Pons (tissue), 1 donor: Measurements from ENCODE around the gene PGP.
"Not testable (repeated sequence)": the region's sequence is repeated elsewhere in the genome, so short reads cannot be mapped to it uniquely, and the experiment has no call there.

Source experiments
- DNase-seq: peaks from one replicate; pipeline ENCODE4 v3.0.0-alpha.2; 2016; ENCODE audit warnings: low spot score

The PGP gene

GRCh38 chr16:2216330-2216729, 1.7 kb upstream of the PGP start:
- DNase-seq, result no peak

- no peak for DNase-seq
These were observed 572 bp downstream of the PGP start for GRCh38 chr16:2213817-2214718.

GRCh38 chr16:2212362-2213324, 2.0 kb downstream of the PGP start:
- no peak for DNase-seq

- no peak for DNase-seq
These were observed 2.7 kb downstream of the PGP start for GRCh38 chr16:2211923-2212347.

GRCh38 chr16:2210386-2211365, 4.0 kb downstream of the PGP start, which contains the start of gene BRICD5:
Gene BRICD5 (minus strand): TSS chr16:2210863. CDS start chr16:2210833, 30 bp downstream.
- no peak for DNase-seq

GRCh38 chr16:2210009-2210332, 4.7 kb downstream of the PGP start:
- DNase-seq, result no peak

GRCh38 chr16:2209258-2210008, 5.2 kb downstream of the PGP start:
- no peak for DNase-seq

GRCh38 chr16:2208772-2209171, 5.9 kb downstream of the PGP start:
- DNase-seq, result no peak

GRCh38 chr16:2208308-2208707, 6.3 kb downstream of the PGP start:
- no peak for DNase-seq

GRCh38 chr16:2207872-2208271, 6.8 kb downstream of the PGP start:
- no peak for DNase-seq

GRCh38 chr16:2206780-2207433, 7.7 kb downstream of the PGP start:
- no peak for DNase-seq

- DNase-seq, result no peak
These were observed 8.2 kb downstream of the PGP start for GRCh38 chr16:2206420-2206779.

GRCh38 chr16:2205967-2206313, 8.7 kb downstream of the PGP start:
- DNase-seq, result no peak

GRCh38 chr16:2205104-2205966, 9.3 kb downstream of the PGP start, which contains the start of gene MLST8:
Gene MLST8 (plus strand): TSS chr16:2205454. CDS start chr16:2206086, 632 bp downstream.
- DNase-seq, result peak; percentile 78

- DNase-seq, result no peak
These were observed 10.1 kb downstream of the PGP start for GRCh38 chr16:2204416-2205103.

GRCh38 chr16:2203119-2203688, 11.4 kb downstream of the PGP start:
- DNase-seq, result not testable (repeated sequence)

- DNase-seq, result no peak
These were observed 14.3 kb downstream of the PGP start for GRCh38 chr16:2200313-2200712.

- DNase-seq, result no peak
These were observed 15.0 kb downstream of the PGP start for GRCh38 chr16:2199621-2200139.
